T-helper 1 cell treated with Interleukin-12 subunit alpha and Interleukin-12 subunit beta and Interleukin-4 antibody, amounts not matched to agents 30 μg/mL and 1 μg/mL, for 36 hours (primary cell): ENCODE measurements around the gene GRIK2.

Experiments
- H3K27ac Mint-ChIP-seq: one replicate; pipeline ENCODE4 v1.8.0; 2021; ENCODE audit warnings: mild to moderate bottlenecking, mixed read lengths
- H3K27me3 Mint-ChIP-seq: one replicate; pipeline ENCODE4 v1.8.0; 2021; ENCODE audit warnings: low read depth, mixed read lengths
- H3K36me3 Mint-ChIP-seq: one replicate; pipeline ENCODE4 v1.8.0; 2021; ENCODE audit warnings: low read depth, mixed read lengths
- H3K4me1 Mint-ChIP-seq: one replicate; pipeline ENCODE4 v1.8.0; 2021; ENCODE audit warnings: low read depth, mixed read lengths
- H3K4me3 Mint-ChIP-seq: one replicate; pipeline ENCODE4 v1.8.0; 2021; ENCODE audit warnings: mild to moderate bottlenecking, moderate library complexity, mixed read lengths
- H3K9me3 Mint-ChIP-seq: one replicate; pipeline ENCODE4 v1.8.0; 2021; ENCODE audit warnings: mixed read lengths

The GRIK2 gene

DNA sequence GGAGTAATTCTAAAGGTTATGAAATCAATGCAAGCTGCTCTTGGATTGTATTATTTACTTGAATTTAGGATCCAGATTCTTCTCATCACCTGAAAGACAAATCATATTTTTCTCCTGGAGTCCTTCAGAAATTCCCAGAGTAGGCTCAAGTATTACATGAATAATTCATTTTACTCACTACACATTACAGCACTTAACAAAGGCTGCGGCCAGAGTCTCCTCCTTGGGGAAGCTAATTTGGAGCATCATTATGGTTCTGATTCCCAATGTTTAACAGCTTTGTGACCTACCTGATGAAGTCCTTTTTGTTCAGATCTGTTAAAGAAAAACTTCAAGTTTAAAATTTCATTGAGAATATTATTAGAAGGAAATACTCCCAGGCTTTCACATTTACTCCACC, 28.7 kb downstream of the GRIK2 start:
- Mint-ChIP-seq H3K4me1 (no peaks in the 10 kb centered on the region), H3K36me3 (no peaks in the 10 kb centered on the region), H3K27ac (no peak overlapping the region), H3K27me3 (no peaks in the 10 kb centered on the region), H3K9me3 (no peaks in the 10 kb centered on the region), H3K4me3 (no peak overlapping the region)

GRCh38 chr6:101422811-101423210, 29.3 kb downstream of the GRIK2 start:
- no peak overlapping the region for H3K27ac Mint-ChIP-seq
- H3K36me3 Mint-ChIP-seq, result no peaks in the 10 kb centered on the region
- H3K9me3 Mint-ChIP-seq, result no peaks in the 10 kb centered on the region

DNA sequence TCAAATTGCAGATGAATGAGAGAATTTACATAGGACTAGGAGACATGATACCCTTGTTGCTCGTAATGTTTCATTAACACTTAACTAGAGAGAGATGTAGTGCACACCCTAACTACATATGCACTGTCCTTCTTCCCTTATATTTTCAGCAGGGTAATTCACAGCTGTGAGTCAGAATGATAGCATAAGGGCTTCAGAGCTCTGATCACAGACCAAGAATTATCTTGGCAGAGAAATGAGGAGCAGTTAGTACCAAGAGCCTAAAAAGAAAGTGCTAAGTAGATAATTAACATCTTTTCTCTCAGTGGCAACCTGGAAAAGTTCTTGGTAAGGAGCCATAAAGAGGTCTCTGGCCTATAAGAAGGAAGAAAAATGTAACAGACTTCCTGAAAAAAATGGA, 35.8 kb downstream of the GRIK2 start:
- H3K27ac Mint-ChIP-seq, result no peak overlapping the region
- no peaks in the 10 kb centered on the region for H3K36me3 Mint-ChIP-seq
- H3K4me1 Mint-ChIP-seq, result no peaks in the 10 kb centered on the region
- H3K4me3 Mint-ChIP-seq, result no peak overlapping the region
- no peaks in the 10 kb centered on the region for H3K27me3 Mint-ChIP-seq
- no peaks in the 10 kb centered on the region for H3K9me3 Mint-ChIP-seq

More at GRCh38 chr6:101422811-101423210, 29.3 kb downstream of the GRIK2 start:
- no peaks in the 10 kb centered on the region for H3K27me3 Mint-ChIP-seq
- no peak overlapping the region for H3K4me3 Mint-ChIP-seq
- H3K4me1 Mint-ChIP-seq, result no peaks in the 10 kb centered on the region

- Mint-ChIP-seq H3K4me1 (no peaks in the 10 kb centered on the region), H3K27ac (no peak overlapping the region), H3K36me3 (no peaks in the 10 kb centered on the region), H3K9me3 (no peaks in the 10 kb centered on the region), H3K4me3 (no peak overlapping the region), H3K27me3 (no peaks in the 10 kb centered on the region)
Measured at GRCh38 chr6:101429845-101430244, 36.3 kb downstream of the GRIK2 start.

DNA sequence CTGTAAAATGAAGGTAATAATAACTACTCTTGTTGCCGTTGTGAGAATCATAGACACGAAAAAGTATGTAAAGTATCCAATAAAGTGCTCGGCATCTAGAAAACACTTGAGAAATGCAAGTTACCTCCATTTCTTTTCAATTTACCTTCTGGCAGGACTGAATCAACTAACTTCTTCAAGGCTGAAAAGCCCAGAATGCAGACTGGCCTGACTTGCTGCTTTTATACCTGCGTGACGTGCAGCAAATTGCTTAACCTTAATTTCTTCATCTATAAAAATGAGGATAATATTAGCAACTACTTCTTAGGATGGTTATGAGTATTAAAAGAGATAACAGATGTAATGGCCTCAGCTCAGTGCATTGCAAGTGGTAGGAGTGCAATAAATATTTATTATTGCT, 39.6 kb downstream of the GRIK2 start:
- no peak overlapping the region for H3K27ac Mint-ChIP-seq
- no peak overlapping the region for H3K4me3 Mint-ChIP-seq
- H3K36me3 Mint-ChIP-seq, result no peaks in the 10 kb centered on the region
- no peaks in the 10 kb centered on the region for H3K27me3 Mint-ChIP-seq
- H3K4me1 Mint-ChIP-seq, result no peaks in the 10 kb centered on the region
- H3K9me3 Mint-ChIP-seq, result no peaks in the 10 kb centered on the region

DNA sequence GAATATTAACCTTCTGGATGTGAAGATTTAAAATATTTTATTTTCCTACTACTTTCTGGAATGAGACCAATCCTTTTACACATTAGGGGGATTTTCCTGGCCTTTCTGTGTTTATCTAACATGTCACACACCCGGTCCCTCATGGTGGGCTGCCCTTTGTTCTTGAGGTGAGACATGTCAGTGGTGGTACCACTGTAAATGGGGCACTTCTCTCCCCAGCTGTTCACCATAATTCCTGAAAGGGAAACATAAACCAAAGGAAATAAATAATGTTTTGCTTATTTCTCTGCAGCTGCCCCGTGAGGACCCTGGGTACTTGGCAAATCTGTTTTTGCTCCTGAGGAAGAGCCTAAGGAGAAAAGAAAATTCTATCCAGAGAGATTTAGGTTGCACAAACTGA, 41.1 kb downstream of the GRIK2 start:
- H3K36me3 Mint-ChIP-seq, result no peaks in the 10 kb centered on the region
- no peaks in the 10 kb centered on the region for H3K9me3 Mint-ChIP-seq
- H3K27me3 Mint-ChIP-seq, result no peaks in the 10 kb centered on the region
- no peak overlapping the region for H3K4me3 Mint-ChIP-seq
- no peaks in the 10 kb centered on the region for H3K4me1 Mint-ChIP-seq
- H3K27ac Mint-ChIP-seq, result no peak overlapping the region

- Mint-ChIP-seq H3K27me3 (no peaks in the 10 kb centered on the region), H3K9me3 (no peaks in the 10 kb centered on the region), H3K4me3 (no peak overlapping the region), H3K36me3 (no peaks in the 10 kb centered on the region), H3K27ac (no peak overlapping the region), H3K4me1 (no peaks in the 10 kb centered on the region)
Measured at GRCh38 chr6:101435038-101435437, 41.5 kb downstream of the GRIK2 start.

GRCh38 chr6:101439790-101440189, 46.3 kb downstream of the GRIK2 start:
- Mint-ChIP-seq H3K36me3 (no peaks in the 10 kb centered on the region), H3K9me3 (no peaks in the 10 kb centered on the region), H3K4me1 (no peaks in the 10 kb centered on the region), H3K27ac (no peak overlapping the region), H3K4me3 (no peak overlapping the region), H3K27me3 (no peaks in the 10 kb centered on the region)

DNA sequence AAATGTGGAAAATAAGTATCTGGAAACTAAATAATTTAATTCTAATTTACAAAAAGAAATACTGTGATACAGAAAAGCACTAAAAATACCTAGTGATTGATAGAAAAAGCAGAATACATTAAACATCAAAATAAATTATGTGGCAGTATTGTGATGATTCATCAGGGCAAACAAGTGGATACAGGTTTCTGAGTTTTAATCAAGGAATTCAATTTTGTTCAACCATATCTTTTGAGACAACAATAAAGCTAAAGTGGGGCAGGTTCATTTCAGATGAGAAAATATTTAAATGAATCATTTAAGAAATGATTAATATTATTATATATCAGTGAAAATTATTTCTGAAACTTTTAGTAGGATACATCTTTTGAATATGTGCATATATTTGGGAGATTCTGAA, 49.8 kb downstream of the GRIK2 start:
- Mint-ChIP-seq H3K4me1 (no peaks in the 10 kb centered on the region), H3K4me3 (no peak overlapping the region), H3K27me3 (no peaks in the 10 kb centered on the region)

DNA sequence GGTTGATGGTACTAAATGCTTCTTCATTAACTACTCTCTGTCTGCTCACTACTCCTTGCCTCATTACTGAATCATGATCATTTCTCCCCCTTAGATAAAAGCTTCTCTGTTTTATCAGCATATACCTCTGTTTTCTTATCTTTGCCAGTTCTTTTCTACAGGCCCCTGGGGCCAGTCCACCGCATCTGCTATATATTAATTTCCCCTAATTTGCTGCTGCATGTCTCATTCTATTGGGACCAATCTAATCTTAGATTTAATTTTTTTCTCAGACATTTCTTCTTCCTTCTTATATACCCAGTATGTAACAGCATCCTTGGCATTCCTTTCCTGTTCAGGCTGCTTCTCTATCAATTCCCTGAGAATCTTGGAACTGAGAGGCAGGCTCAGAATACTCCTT, 51.2 kb downstream of the GRIK2 start:
- H3K9me3 Mint-ChIP-seq, result no peaks in the 10 kb centered on the region

More for the DNA sequence above, 49.8 kb downstream of the GRIK2 start:
- H3K9me3 Mint-ChIP-seq, result no peaks in the 10 kb centered on the region
- no peak overlapping the region for H3K27ac Mint-ChIP-seq
- H3K36me3 Mint-ChIP-seq, result no peaks in the 10 kb centered on the region

GRCh38 chr6:101445527-101445926, 52.0 kb downstream of the GRIK2 start:
- H3K9me3 Mint-ChIP-seq, result no peaks in the 10 kb centered on the region
- no peaks in the 10 kb centered on the region for H3K27me3 Mint-ChIP-seq
- no peaks in the 10 kb centered on the region for H3K36me3 Mint-ChIP-seq
- no peak overlapping the region for H3K4me3 Mint-ChIP-seq
- no peaks in the 10 kb centered on the region for H3K4me1 Mint-ChIP-seq
- no peak overlapping the region for H3K27ac Mint-ChIP-seq

More for the DNA sequence above, 51.2 kb downstream of the GRIK2 start:
- no peak overlapping the region for H3K27ac Mint-ChIP-seq
- no peaks in the 10 kb centered on the region for H3K27me3 Mint-ChIP-seq
- no peaks in the 10 kb centered on the region for H3K4me1 Mint-ChIP-seq
- H3K4me3 Mint-ChIP-seq, result no peak overlapping the region
- no peaks in the 10 kb centered on the region for H3K36me3 Mint-ChIP-seq

- H3K36me3 Mint-ChIP-seq, result no peaks in the 10 kb centered on the region
- H3K9me3 Mint-ChIP-seq, result no peaks in the 10 kb centered on the region
- H3K4me1 Mint-ChIP-seq, result no peaks in the 10 kb centered on the region
- no peak overlapping the region for H3K4me3 Mint-ChIP-seq
- no peak overlapping the region for H3K27ac Mint-ChIP-seq
- no peaks in the 10 kb centered on the region for H3K27me3 Mint-ChIP-seq
Measured at GRCh38 chr6:101450901-101451300, 57.4 kb downstream of the GRIK2 start.

DNA sequence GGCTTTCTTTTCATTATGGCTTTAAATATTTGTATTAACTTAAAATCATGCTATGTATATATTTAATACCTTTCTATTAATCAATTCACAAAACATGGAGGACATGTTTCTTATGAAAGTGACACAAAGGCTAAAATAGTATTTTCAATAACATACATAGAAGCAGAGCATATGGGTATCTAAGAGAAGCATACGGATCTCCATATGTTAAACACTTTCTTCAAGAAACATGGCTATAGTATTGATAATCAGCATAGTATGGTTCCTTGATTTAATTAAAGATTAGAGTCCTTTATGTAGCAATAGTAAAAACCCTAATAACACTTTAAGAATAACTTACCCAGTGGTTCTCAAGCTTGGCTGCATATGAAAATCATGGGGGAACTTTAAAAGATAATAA, 58.5 kb downstream of the GRIK2 start:
- Mint-ChIP-seq H3K27me3 (no peaks in the 10 kb centered on the region), H3K36me3 (no peaks in the 10 kb centered on the region), H3K9me3 (no peaks in the 10 kb centered on the region), H3K27ac (no peak overlapping the region), H3K4me1 (no peaks in the 10 kb centered on the region), H3K4me3 (no peak overlapping the region)

DNA sequence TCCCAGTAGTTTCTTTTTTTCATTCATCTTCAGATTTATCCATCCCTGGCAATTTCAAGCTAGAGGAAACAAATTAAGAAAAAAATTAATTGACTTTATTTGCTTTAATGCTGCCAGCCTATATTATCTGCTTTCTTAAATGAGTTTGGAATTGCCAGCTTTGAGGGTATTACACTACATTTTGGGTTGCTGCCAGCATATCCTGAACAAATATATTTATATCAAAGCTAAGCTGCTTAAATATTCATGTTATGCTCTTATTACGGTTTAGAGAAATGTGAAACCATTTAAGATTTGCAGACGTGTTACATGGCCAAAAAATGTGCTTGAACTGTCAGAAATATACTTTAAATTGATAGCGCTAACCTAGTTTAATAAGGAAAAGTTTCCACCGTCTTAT, 59.7 kb downstream of the GRIK2 start:
- Mint-ChIP-seq H3K9me3 (no peaks in the 10 kb centered on the region), H3K36me3 (no peaks in the 10 kb centered on the region), H3K27ac (no peak overlapping the region), H3K27me3 (no peaks in the 10 kb centered on the region), H3K4me1 (no peaks in the 10 kb centered on the region), H3K4me3 (no peak overlapping the region)

GRCh38 chr6:101454106-101454676, 60.7 kb downstream of the GRIK2 start:
- no peaks in the 10 kb centered on the region for H3K9me3 Mint-ChIP-seq

GRCh38 chr6:101458336-101458735, 64.8 kb downstream of the GRIK2 start:
- H3K36me3 Mint-ChIP-seq, result no peaks in the 10 kb centered on the region
- H3K4me3 Mint-ChIP-seq, result no peak overlapping the region
- H3K9me3 Mint-ChIP-seq, result no peaks in the 10 kb centered on the region
- H3K27me3 Mint-ChIP-seq, result no peaks in the 10 kb centered on the region
- H3K4me1 Mint-ChIP-seq, result no peaks in the 10 kb centered on the region
- H3K27ac Mint-ChIP-seq, result no peak overlapping the region

More at GRCh38 chr6:101454106-101454676, 60.7 kb downstream of the GRIK2 start:
- no peak overlapping the region for H3K4me3 Mint-ChIP-seq
- H3K36me3 Mint-ChIP-seq, result no peaks in the 10 kb centered on the region
- H3K27me3 Mint-ChIP-seq, result no peaks in the 10 kb centered on the region
- H3K27ac Mint-ChIP-seq, result no peak overlapping the region
- H3K4me1 Mint-ChIP-seq, result no peaks in the 10 kb centered on the region
